ENCODE results near the gene OXSR1.

GRCh38 chr3:38167591-38167990 lies 2.3 kb downstream of the OXSR1 start:
- TF ChIP-seq CTCF (IDR thresholded peaks at IDR 0.05 in 8 of 11, conservative IDR thresholded peaks at IDR 0.05 in 3 of 11) (no peak), POLR2AphosphoS5 (IDR thresholded peaks at IDR 0.05) (no peak)

All from spleen (tissue), 7 donors.